SH-SY5Y (cell line): ENCODE data around the gene DNAJC17.

Experiments
- GATA2 ChIP-seq: IDR thresholded peaks from 2 replicates; pipeline ENCODE4 v1.6.1; 2011; ENCODE audit warnings: mild to moderate bottlenecking, low read depth, low read length
- GATA3 ChIP-seq: IDR thresholded peaks from 2 replicates; pipeline ENCODE4 v1.6.1; 2011; ENCODE audit warnings: low read depth, mild to moderate bottlenecking, low read length, moderate library complexity

Gene DNAJC17

DNA sequence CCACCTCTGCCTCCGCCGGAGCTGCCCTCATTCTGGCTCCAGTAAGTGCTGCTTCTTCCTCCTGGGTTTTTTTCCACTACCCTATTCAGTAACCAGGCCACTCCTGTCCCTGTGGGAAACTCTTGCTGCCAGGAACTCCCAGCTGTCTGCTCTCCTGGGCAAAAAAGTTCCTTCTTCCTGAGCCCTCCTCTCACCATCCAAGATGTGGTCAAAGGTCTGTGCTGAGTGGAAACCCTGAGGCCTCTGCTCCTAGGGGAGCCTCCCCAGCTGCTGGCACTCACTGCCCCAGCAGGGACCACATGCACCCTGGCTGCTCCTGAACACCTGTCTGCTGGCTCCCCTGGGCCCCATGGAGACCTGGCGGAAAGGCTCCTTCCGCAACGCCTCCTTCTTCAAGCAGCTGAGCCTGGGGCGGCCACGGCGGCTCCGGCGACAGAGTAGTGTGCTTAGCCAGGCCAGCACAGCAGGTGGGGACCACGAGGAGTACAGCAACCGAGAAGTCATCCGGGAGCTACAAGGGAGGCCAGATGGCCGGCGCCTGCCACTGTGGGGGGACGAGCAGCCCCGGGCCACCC, 37.0 kb downstream of the DNAJC17 start:
- TF ChIP-seq GATA2 (no peak), GATA3 (no peak)

DNA sequence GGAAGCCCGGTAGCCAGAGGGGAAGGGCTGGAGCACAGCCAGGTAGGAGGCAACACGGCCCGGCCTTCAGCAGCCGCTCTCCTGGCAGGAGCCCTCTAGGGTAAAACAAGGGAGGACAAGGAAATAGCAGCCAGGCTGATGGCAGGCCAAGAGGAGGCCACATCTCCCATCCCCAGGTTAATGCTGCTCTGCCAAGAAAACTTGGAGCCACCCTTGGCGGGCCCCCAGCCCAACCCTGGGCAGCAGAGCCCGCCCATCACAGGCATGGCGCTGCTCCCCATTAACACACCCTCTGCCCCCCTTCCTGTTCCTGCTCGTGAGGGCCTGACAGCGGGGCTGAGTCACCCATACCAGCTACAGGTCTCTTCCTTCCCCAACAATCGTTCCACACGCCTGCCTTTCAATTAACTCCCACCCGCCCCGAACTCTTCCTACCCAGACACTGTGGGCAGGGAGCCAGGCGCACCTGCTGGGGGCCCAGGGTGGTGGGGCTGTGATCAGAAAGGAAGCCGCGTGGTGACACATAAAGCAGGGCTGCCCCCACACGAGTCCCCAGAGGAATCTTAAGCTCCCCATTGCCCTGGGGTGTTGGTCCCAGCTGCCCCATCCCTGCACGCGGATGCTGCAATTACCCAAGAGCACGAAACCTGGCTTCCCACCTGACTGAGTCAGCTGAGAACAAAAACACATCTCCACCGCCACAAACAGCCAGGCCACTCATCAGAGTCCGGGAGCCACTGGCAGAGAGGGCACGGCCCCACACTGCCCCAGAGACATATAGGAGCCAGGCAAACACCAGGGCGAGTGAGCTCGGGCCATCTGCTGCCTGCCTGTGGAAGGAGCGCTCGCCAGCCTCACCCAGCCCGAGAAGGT, 37.8 kb downstream of the DNAJC17 start, which contains the start of gene C15orf62:
C15orf62 (plus strand) TSS at position 707 of the 873 bp plus-strand sequence. CDS start 516 bp downstream, outside the sequence.
- TF ChIP-seq GATA2 (no peak), GATA3 (no peak)

DNA sequence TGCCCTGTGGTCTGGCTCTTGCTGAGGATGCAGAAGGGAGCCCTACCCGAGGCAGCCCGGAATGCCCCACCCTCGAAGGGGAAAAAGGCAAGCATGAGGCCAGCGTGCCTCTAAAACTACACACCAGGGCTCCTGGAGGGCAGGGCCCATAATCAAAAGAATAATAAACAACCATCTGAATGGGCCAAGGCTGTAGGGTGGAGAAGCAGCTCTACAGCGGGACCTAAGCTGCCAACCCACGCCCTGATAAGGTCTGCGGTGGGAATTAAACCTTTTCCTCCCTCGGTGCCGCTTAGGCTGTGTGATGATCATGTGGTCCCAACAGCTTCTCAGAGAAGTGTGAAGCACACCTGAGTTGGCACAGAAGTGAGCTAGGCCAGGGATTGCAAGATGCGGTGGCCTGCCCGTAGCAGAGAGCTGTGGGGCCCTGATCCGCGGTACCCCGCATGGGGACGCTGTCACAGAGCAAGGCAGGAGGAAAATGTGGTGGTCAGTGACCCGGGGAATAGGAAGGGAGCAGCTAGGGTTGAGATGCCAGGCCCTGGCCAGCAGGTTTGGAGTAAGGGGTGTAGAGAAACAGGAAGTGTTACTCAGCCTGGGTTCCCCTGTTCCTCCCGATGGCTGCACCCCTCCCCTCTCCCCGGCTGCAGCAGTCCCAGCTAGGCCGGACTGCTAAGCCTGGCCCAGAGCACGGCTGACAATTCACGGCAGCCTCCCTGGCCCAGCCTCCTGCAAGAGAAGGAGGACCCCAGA, 38.6 kb downstream of the DNAJC17 start:
- TF ChIP-seq GATA3: no peak
- TF ChIP-seq GATA2: no peak

DNA sequence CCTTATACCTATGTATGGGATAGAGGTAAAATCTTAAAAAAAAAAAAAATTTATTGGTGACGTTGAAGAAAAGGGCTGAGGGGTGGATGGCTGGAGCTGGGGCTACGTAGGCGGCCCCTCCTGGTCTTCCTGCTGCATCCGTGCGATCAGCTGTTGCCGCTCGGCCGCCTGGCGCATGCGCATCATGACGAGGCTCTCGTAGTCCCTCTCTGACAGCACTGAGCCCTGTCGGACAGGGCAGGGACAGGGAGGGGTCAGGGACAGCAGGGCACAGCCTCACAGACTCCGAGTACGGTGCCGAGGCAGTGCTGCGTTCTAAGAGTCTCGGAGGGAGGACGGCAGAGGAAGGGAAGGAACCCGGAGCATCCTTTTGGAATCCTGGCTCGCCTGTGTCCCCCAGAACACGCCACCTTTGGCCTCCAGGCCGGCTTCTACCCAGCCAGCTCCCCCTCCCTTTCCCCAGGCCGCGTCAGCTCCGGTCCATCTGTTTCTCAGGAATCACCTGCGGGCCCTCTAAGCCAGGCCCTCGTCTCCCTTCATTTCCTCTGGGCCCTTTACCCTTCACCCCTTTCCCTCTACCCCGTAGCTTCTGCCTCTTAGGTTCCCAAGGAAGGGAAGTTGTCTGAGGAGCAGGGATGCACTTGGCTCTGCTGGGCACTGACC, 39.3 kb downstream of the DNAJC17 start:
- TF ChIP-seq GATA2: no peak
- no peak for TF ChIP-seq GATA3

DNA sequence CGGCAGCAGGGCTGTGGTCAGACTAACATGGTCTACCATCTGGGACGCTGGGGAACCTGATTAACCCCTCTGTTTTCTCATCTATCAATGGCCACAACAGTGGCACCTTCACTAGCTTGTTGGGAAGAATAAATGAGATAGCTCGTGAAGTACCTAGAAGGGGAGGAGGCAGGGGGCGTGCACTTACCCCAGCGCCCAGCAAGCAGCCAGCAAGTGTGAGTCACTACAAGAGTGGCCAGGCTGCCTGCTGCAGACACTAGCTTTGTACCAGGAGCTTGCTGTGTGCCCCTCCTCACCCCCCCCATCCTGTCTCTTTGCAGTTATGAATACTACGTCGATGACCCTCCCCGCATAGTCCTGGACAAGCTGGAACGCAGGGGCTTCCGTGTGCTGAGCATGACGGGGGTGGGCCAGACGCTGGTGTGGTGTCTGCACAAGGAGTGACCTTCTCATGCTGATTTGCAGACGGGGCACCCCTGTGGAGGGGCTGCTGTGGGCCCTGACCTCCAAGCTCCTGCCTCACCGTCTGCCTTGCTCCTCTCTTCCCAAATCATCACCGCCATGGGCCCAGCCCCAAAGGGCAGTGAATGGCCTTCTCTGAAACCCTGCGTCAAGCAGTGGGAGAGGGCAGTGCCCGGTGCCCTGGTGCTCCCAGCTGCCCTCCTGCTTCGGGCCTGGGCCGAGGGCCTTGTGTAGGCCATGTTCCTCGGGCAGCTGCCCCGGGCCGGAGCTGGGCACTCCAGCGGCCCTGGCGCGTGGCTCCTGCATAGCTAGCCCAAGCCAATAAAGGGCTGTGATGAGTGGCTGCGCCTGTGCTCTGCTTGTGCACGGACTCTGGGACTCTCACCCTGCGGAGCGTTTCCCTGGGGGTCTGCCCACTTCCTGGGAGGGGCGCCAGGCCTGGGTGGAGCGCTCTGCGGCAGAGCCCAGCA, 40.1 kb downstream of the DNAJC17 start:
- no peak for TF ChIP-seq GATA2
- TF ChIP-seq GATA3: no peak

DNA sequence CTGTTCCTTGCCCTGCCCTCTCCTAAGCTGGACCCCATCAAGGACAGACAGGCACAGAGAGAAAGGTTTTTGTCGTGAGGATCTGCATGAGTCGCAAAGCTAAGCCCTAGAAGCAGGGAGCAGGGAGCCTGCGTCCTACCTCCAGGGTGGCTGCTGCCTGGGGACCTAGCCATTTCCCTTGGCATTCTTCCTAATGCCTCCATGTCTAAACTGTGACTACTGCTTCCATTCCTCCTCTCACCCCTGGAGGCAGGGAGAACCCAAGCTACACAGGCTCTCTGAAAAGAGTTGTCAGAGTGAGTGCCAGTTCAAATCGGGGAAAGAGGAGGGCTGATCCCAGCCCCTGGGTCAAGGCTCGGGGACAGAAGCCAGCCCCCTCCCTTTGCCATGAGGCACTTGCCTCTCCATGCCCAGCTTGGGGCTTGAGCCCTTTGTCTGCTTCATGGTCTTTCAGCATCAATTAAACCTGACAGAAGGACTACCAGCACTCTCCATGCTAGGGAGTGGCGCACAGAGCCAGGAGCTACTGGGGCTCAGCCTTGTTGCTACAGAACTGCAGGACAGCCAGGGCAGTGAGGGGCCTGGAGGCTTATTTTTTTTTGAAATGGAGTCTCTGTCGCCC, 41.0 kb downstream of the DNAJC17 start:
- TF ChIP-seq GATA2 (no peak), GATA3 (no peak)

DNA sequence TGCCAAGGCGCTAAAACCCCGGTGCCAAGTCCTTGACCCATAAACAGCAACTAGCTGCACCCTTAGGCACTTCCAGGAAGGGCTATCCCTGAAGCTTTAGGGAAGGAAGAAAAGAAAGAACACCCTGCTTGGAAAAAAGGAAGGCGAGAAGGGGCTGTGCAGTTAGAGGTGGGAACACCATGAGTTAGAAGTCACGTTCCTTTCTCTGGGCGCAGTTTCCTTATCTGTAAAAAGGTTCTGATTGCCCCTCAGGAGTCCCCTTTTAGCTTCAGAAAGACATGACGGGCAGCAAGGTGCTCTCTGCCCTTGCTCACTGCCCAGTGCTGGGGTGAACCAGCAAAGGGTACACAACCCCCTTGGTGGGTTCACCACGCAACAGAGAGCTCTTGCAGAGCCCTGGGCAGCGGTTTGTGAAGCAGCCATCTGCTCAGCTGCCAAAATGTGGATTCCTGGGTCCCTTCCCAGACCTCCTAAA, 42.6 kb downstream of the DNAJC17 start:
- TF ChIP-seq GATA2 (no peak), GATA3 (no peak)

DNA sequence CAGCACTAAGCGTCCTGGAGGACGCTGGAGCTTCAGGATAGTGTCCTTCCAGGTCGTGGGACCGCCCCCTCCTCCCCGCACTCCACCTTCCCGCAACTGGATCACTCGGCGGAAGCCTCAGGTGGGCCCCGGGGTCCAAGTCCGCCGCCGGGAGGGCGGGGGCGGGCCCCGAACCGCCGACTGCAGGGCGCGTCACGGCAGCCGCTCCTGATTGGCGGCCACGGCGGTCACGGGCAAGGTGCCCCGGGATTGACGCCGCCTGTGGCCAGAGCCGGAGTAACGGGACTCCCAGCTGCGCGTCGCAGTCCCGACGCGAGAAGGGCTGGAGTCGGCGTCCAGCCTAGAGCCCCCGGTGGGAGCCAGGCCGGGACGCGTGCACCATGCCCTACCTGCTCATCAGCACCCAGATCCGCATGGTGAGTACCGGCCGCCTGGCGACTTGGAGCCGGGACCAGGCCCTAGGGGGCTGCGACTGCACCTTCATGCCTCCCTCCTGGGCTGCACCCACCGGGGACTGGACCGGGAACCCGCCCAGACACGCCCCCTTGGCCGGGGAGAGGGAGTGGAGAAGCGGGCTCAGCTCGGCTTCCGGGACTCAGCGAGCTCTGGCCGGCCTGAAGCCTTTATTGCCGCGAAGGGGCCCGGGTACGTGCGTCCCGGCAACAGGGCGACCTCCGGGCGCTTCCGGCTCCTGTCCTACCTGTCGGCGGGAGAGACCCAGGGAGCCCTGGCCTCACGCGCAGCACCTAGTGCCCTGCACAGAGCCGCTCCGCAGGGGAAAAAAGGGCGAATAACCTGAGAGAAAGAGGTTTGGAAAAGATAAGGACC, 43.3 kb downstream of the DNAJC17 start, which contains the start of gene GCHFR:
GCHFR (plus strand) TSS at position 268 of the 828 bp plus-strand sequence; CDS start at position 381, 113 bp downstream.
- TF ChIP-seq GATA2 (no peak), GATA3 (no peak)

DNA sequence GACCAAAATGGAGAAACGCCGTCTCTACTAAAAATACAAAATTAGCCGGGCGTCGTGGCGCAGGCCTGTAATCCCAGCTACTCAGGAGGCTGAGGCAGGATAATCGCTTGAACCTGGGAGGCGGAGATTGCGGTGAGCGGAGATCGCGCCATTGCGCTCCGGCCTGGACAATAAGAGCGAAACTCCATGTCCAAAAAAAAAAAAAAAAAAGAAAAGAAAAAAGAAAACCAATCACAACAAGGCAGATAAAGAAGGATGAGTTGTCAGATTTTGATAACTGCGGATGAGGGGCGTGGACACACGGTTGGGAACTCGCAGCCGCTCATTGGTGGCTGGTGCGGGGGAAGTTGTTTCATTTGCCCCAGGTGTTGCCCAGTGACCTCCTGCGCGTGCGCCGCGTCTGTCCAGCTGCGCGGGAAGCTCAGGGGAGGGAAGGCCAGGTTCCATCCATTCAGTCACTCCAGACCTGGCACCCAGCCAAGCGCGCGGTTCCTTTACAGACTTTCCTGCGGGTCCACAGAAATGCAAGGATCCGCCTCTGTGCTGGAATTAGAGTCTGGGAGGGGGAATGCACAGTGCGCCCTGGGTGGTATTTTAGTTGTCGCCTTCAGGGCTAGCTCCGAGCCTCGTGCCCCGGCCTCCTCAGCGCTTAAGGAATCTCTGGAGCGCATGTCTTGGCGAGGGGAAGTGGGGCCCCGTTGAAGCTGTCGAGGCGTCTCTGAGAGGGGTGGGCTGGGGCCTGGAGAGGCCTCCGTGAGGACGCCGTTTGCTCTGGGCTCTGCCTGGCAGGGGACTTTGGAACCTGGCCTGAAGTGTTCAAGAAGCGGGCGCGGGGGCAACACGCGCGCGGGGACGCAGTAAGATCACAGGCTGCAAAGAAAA, 44.1 kb downstream of the DNAJC17 start:
- TF ChIP-seq GATA2 (no peak), GATA3 (no peak)

DNA sequence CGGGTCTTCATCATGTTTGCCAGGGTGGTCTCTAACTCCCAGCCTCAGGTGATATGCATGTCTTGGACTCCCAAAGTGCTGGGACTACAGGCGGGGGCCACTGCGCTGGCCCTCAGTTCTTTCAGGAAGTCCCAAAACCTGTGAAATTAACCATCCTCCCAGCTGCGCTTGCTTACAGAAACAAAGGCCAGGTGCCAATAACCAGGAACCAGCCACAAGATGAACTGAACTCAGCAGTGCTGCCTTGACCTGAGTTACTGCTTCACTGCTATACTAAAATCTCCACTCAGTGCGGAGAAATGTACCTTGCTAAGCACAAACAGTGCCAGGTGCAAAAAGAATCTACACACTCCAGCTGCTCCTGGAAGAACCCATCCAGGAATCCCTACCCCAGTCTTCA, 47.3 kb downstream of the DNAJC17 start:
- TF ChIP-seq GATA3: no peak
- TF ChIP-seq GATA2: no peak

DNA sequence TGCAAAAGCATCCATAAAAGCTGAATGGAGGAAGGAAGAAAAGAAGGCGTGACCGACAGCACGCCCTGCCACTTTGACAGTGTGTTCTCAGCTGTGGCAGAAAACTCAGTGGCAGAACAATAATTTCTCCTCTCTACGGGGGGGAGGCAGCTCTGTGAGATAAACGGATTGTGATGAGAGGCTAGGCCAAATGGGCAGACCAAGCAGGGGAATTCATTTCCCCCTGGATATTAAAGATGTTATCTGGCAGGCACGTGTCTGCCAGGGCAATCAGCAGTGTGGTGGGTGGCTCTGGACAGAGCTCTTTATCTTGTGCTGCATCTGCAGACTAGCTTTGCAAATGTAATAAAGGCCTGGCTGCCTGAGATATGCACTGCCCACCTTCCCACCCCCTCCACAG, 50.3 kb downstream of the DNAJC17 start:
- peak; percentile 100 for TF ChIP-seq GATA2
- peak; percentile 97 for TF ChIP-seq GATA3
